Kidney epithelial cell (primary cell): ENCODE results near the gene GADL1. TPM values are rescaled to one million over a fixed set of nuclear protein-coding genes. Genes with fewer than 3 reads are reported as not detected.

Source experiments
- DNase-seq: peaks from one replicate; pipeline ENCODE4 v3.0.0-alpha.2; 2010; ENCODE audit warnings: low read depth
- H3K27me3 ChIP-seq: 2 replicates; pipeline ENCODE4 v1.6.0; 2011; ENCODE audit warnings: low read length; ENCODE audit not compliant: control insufficient read depth, insufficient read depth
- H3K36me3 ChIP-seq: 2 replicates; pipeline ENCODE4 v1.5.1; 2011; ENCODE audit warnings: low read length; ENCODE audit not compliant: control insufficient read depth, insufficient read depth
- H3K4me3 ChIP-seq: 2 replicates; pipeline ENCODE4 v1.5.1; 2011; ENCODE audit warnings: low read depth, mild to moderate bottlenecking, control low read depth, low read length
- CTCF ChIP-seq: IDR thresholded peaks from 2 replicates; pipeline ENCODE4 v1.5.1; 2011; ENCODE audit warnings: mild to moderate bottlenecking, moderate library complexity, low read length, control low read depth, inconsistent platforms; ENCODE audit not compliant: insufficient read depth, poor library complexity, severe bottlenecking
- total RNA-seq: library from RNA; depleted of rRNA; stranded (reverse); fragments of >200 nt; gene quantifications from 2 replicates; pipeline ENCODE4 v1.2.3, GENCODE V29; 2015

GADL1 gene
- total RNA-seq, 1 donor from 2014 or later, result not detected

GRCh38 chr3:30733696-30734095 lies 160.8 kb downstream of the GADL1 start:
- Histone ChIP-seq H3K27me3 (no peaks in the 10 kb centered on the region), H3K4me3 (no peak overlapping the region), H3K36me3 (no peaks in the 10 kb centered on the region)
- TF ChIP-seq CTCF, result no peak
- no peak for DNase-seq

DNA sequence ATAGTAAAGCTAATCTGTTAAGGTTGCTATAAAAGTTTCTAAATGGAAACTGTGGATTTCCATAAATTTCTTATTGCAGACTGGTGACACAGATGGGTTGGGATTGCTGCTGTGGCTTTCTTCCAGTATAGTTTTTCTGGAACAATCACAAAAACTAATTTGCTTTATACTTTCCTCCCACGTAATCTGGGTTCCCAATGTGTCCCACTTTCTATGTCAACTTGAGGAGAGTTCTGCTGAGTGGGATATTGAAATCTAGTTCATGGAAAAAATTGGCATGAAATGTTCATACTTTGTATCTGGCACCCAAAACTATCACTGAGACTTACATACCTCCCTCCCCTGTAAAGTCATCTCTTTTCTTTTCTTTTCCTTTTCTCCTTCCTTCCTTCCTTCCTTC lies 161.3 kb downstream of the GADL1 start:
- no peak overlapping the region for H3K4me3 ChIP-seq
- no peaks in the 10 kb centered on the region for H3K27me3 ChIP-seq
- no peaks in the 10 kb centered on the region for H3K36me3 ChIP-seq
- no peak for TF ChIP-seq CTCF
- no peak for DNase-seq

DNA sequence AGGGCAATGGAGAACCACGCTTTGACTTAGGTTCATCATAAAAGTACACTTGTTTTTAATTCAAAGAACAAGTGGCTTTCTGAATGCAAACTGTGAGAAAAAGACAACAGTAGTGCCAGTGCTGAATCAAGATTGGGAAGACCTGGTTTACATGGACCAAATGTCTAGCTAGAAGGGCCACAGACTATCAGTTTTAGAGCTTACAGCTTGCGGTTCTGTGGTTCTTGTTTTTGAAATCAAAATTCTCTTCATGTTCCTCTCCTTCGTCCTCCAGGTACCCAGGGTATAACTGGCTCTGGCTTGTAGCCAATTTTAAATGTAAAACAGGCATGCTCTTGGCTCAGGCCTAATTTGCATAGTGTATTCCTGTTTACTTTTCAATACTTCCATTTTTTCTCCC lies 163.5 kb downstream of the GADL1 start:
- Histone ChIP-seq H3K27me3 (no peaks in the 10 kb centered on the region), H3K4me3 (no peak overlapping the region), H3K36me3 (no peaks in the 10 kb centered on the region)
- TF ChIP-seq CTCF, result no peak
- no peak for DNase-seq

- H3K36me3 ChIP-seq, result no peaks in the 10 kb centered on the region
- H3K27me3 ChIP-seq, result no peaks in the 10 kb centered on the region
- TF ChIP-seq CTCF, result no peak
- no peak for DNase-seq
- no peak overlapping the region for H3K4me3 ChIP-seq
Measured at GRCh38 chr3:30729936-30730335, 164.5 kb downstream of the GADL1 start.

GRCh38 chr3:30729512-30729911 lies 164.9 kb downstream of the GADL1 start:
- TF ChIP-seq CTCF, result no peak
- no peaks in the 10 kb centered on the region for H3K36me3 ChIP-seq
- no peaks in the 10 kb centered on the region for H3K27me3 ChIP-seq
- DNase-seq, result no peak
- H3K4me3 ChIP-seq, result no peak overlapping the region

- Histone ChIP-seq H3K36me3 (no peaks in the 10 kb centered on the region), H3K4me3 (no peak overlapping the region), H3K27me3 (no peaks in the 10 kb centered on the region)
- no peak for TF ChIP-seq CTCF
- DNase-seq, result no peak
Measured at GRCh38 chr3:30728143-30728542, 166.3 kb downstream of the GADL1 start.
